ENCODE data around the gene MYBPC3.
"Not testable (repeated sequence)": the region's sequence is repeated elsewhere in the genome, so short reads cannot be mapped to it uniquely, and the experiment has no call there.

- TF ChIP-seq POLR2A, SPI1, POLR2AphosphoS5, TAF1 (IDR thresholded peaks at IDR 0.05; ENCODE audit: low read depth, low read length): not testable (repeated sequence)
These were observed 36.0 kb downstream of the MYBPC3 start for GRCh38 chr11:47316501-47316900.
